Activated B cell treated with CpG ODN at 0.5 μM for 24 hours (primary cell): ENCODE measurements around the gene FAM50B. TPM values are rescaled to one million over a fixed set of nuclear protein-coding genes. Genes with fewer than 3 reads are reported as not detected.

Experiments used
- ATAC-seq: fragments of 200-7000 bp; cut with Tn5 transposase; one replicate; pipeline ENCODE4 v1.10.0; 2021; ENCODE audit warnings: low read depth, mild to moderate bottlenecking, moderate library complexity
- CTCF ChIA-PET: fragments of 350-600 bp; sonication (Branson Sonifier 250); formaldehyde crosslinking; loops from one replicate; lab custom pipeline; 2021; ENCODE audit warnings: antibody characterized with exemption; lab: Charles Lee
- POLR2A ChIA-PET: fragments of 350-600 bp; sonication (Branson Sonifier 250); formaldehyde crosslinking; loops from one replicate; lab custom pipeline; 2021; ENCODE audit warnings: antibody characterized with exemption; lab: Charles Lee
- DNase-seq: peaks from one replicate; pipeline ENCODE4 v3.0.0; 2022
- H3K27ac Mint-ChIP-seq: one replicate; pipeline ENCODE4 v1.8.0; 2020; ENCODE audit warnings: mixed read lengths
- H3K27me3 Mint-ChIP-seq: one replicate; pipeline ENCODE4 v1.8.0; 2021; ENCODE audit warnings: mixed read lengths
- H3K36me3 Mint-ChIP-seq: one replicate; pipeline ENCODE4 v1.8.0; 2021; ENCODE audit warnings: low read depth, mixed read lengths
- H3K4me1 Mint-ChIP-seq: one replicate; pipeline ENCODE4 v1.8.0; 2021; ENCODE audit warnings: mixed read lengths
- H3K4me3 Mint-ChIP-seq: one replicate; pipeline ENCODE4 v1.8.0; 2020; ENCODE audit warnings: mild to moderate bottlenecking, mixed read lengths
- H3K9me3 Mint-ChIP-seq: one replicate; pipeline ENCODE4 v1.8.0; 2020; ENCODE audit warnings: mixed read lengths
- intact Hi-C: fragments of 100-400 bp; cut with micrococcal nuclease; formaldehyde crosslinking; loops from one replicate; pipeline ENCODE4 v1.15.1; 2024
- total RNA-seq: library from RNA; stranded (reverse); gene quantifications from 2 replicates; pipeline ENCODE4 v1.2.3, GENCODE V29; 2022
- TF ChIP-seq, protein P1 (sequence below): fragments of 200-600 bp; IDR thresholded peaks from one replicate; pipeline ENCODE4 v1.8.0; 2022; ENCODE audit warnings: antibody characterized with exemption, mild to moderate bottlenecking

The FAM50B gene
- total RNA-seq, 1 donor from 2014 or later: 8.1 TPM

DNA sequence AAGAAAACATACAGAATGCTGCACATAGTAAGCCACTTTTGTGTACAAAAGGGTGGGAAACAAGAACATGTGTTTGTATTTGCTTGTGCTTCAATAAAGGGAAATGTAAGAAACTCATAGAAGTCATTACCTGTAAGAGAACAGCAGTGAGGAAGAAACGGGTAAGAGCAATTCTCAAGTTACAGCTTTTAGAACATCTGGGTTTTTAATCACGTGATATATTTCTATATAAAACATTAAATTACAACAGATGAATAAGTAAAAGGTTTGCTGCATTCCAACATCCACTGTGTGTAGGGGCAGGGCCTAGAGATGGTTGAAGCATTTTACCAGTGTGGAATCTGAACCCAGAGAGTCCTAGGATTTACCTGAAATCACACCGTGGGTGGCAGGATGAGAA lies 36.6 kb upstream of the FAM50B start:
- DNase-seq (no peak), ATAC-seq (no peak)

DNA sequence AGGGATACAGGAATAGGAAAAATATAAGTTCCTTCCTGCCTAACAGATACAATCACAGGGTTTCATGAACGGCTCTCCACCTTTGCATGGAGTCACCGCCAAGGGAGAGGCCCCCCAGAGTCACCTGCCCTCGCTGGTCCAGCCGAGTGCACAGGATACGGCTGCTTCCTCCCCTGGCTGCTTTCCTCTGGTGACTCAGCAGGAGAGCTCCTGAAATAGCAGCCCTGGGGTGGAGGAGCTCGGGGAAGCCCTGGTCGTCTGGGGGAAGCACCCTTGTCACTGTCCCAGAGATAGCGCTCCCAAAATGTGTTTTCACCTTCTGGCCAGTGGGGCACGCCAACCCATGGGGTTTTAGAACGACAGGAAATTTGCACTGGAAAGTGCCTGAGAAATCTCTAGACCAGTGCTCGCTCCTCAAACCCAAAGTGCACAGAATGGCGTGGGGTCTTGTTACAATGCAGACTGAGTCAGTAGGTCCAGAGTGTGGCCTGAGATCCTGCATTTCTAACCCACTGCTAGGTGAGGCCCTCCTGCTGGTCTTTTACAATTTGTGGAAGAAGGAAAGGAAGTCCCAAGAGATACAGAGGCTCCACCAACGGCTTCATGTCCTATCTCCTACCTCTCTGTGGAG lies 35.9 kb upstream of the FAM50B start:
- CTCF ChIA-PET: no interaction called here
- no peak overlapping the region for H3K27ac Mint-ChIP-seq
- ATAC-seq: no peak

More for the DNA sequence above, 36.6 kb upstream of the FAM50B start:
- TF ChIP-seq, protein P1, sequence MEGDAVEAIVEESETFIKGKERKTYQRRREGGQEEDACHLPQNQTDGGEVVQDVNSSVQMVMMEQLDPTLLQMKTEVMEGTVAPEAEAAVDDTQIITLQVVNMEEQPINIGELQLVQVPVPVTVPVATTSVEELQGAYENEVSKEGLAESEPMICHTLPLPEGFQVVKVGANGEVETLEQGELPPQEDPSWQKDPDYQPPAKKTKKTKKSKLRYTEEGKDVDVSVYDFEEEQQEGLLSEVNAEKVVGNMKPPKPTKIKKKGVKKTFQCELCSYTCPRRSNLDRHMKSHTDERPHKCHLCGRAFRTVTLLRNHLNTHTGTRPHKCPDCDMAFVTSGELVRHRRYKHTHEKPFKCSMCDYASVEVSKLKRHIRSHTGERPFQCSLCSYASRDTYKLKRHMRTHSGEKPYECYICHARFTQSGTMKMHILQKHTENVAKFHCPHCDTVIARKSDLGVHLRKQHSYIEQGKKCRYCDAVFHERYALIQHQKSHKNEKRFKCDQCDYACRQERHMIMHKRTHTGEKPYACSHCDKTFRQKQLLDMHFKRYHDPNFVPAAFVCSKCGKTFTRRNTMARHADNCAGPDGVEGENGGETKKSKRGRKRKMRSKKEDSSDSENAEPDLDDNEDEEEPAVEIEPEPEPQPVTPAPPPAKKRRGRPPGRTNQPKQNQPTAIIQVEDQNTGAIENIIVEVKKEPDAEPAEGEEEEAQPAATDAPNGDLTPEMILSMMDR: no peak
- ChIA-PET POLR2A (no interaction called here), CTCF (no interaction called here)
- intact Hi-C loops: loop anchor here (2.0 kb wide), 1 partner anchor 74 kb away; no protein-coding TSS in a partner anchor
- Mint-ChIP-seq H3K27me3 (no peaks in the 10 kb centered on the region), H3K36me3 (no peaks in the 10 kb centered on the region), H3K4me3 (no peak overlapping the region), H3K27ac (no peak overlapping the region), H3K4me1 (peaks cover 2% of the 10 kb centered on the region), H3K9me3 (no peaks in the 10 kb centered on the region)

DNA sequence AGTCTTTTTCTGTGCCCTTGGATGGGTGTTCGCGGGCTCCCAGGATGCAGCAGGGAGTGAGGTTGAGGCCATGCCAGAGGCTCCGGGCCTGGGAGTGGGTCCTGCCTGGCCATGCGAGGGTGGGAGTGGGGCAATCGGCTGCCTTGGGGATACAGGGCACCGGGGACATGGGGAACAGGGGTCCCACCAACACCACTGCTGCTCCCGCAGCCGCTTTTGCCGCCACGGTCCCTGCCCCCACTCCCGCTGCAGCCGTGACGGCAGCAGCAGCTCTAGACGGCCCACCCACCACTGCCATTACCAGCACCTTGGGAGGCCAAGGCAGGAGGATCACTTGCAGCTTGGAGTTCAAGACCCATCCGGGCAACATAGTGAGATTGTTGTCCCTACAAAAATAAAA lies 35.3 kb upstream of the FAM50B start:
- no peak overlapping the region for H3K27ac Mint-ChIP-seq
- TF ChIP-seq, protein P1: no peak
- H3K9me3 Mint-ChIP-seq: no peaks in the 10 kb centered on the region
- ChIA-PET POLR2A (no interaction called here), CTCF (interaction anchor here (1.9 kb wide), 1 partner anchor 35 kb away, joined by 6 read pairs; the partner anchor contains the start of gene FAM50B)
- H3K4me3 Mint-ChIP-seq: no peak overlapping the region
- H3K4me1 Mint-ChIP-seq: peaks cover 2% of the 10 kb centered on the region
- no peaks in the 10 kb centered on the region for H3K36me3 Mint-ChIP-seq
- intact Hi-C loops: loop anchor here (2.0 kb wide), 1 partner anchor 73 kb away; no protein-coding TSS in a partner anchor
- ATAC-seq (no peak), DNase-seq (no peak)
- H3K27me3 Mint-ChIP-seq: no peaks in the 10 kb centered on the region

More for the DNA sequence above, 35.9 kb upstream of the FAM50B start:
- POLR2A ChIA-PET: interaction anchor here (0.6 kb wide), 1 partner anchor 44 kb away, joined by 5 read pairs; no protein-coding TSS in a partner anchor
- no peaks in the 10 kb centered on the region for H3K27me3 Mint-ChIP-seq
- no peaks in the 10 kb centered on the region for H3K9me3 Mint-ChIP-seq
- intact Hi-C loops: loop anchor here (2.0 kb wide), 1 partner anchor 74 kb away; no protein-coding TSS in a partner anchor
- no peak overlapping the region for H3K4me3 Mint-ChIP-seq
- H3K4me1 Mint-ChIP-seq: peaks cover 2% of the 10 kb centered on the region
- no peaks in the 10 kb centered on the region for H3K36me3 Mint-ChIP-seq
- DNase-seq: no peak
- TF ChIP-seq, protein P1: no peak

DNA sequence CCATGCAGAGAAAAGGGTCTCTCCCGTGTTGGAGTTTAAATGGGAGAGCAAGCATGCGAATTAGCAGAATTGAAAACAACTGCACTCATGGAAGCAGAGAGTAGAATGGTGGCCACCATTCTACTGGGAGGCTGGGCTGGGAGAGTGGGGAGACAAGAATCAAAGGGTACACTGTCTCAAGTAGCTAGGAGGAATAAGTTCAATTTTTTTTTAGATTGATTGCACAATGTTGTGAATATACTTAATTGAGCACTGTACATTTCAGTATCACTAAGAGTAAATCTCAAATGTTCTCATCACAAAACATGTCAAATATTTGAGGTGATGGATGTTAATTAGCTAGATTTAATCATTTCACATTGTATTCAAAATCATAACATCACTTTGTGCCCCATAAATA lies 34.6 kb upstream of the FAM50B start:
- Mint-ChIP-seq H3K36me3 (no peaks in the 10 kb centered on the region), H3K4me3 (no peak overlapping the region), H3K27ac (no peak overlapping the region), H3K4me1 (peaks cover 2% of the 10 kb centered on the region), H3K9me3 (no peaks in the 10 kb centered on the region), H3K27me3 (no peaks in the 10 kb centered on the region)
- TF ChIP-seq, protein P1: no peak
- DNase-seq (no peak), ATAC-seq (no peak)
- intact Hi-C loops: no loop called here
- POLR2A ChIA-PET: no interaction called here
- CTCF ChIA-PET: interaction anchor here (1.9 kb wide), 1 partner anchor 35 kb away, joined by 6 read pairs; the partner anchor contains the start of gene FAM50B

DNA sequence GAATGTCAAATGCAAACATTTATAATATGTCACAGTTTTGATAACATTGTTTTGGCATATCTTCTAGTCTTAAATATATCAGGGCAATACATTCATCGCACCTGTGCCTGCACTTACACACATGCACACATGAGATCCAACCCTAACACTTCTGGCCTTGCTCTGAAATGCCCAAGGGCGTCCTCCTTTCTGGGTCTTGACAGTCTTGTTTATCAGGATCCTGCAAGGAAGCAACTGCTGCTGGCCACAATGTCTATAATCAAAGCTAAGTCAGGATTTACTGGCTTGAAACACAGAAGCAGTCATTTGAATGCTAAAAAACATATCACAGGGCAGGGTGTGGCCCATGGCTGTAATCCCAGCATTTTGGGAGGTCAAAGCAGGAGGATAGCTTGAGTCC lies 32.9 kb upstream of the FAM50B start:
- Mint-ChIP-seq H3K4me1 (peaks cover 2% of the 10 kb centered on the region), H3K36me3 (no peaks in the 10 kb centered on the region), H3K4me3 (no peak overlapping the region), H3K27me3 (no peaks in the 10 kb centered on the region), H3K27ac (no peak overlapping the region), H3K9me3 (no peaks in the 10 kb centered on the region)
- ChIA-PET CTCF (no interaction called here), POLR2A (no interaction called here)
- intact Hi-C loops: no loop called here
- TF ChIP-seq, protein P1: no peak
- DNase-seq (no peak), ATAC-seq (no peak)
